ENCODE measurements around the gene GTF2F1. TPM values are rescaled to one million over a fixed set of nuclear protein-coding genes. Genes with fewer than 3 reads are reported as not detected.
"Not testable (repeated sequence)": the region's sequence is repeated elsewhere in the genome, so short reads cannot be mapped to it uniquely, and the experiment has no call there.

The GTF2F1 gene
- total RNA-seq, 4 donors from 2014 or later: 44.7 to 62.8 (median 51.4) TPM

DNA sequence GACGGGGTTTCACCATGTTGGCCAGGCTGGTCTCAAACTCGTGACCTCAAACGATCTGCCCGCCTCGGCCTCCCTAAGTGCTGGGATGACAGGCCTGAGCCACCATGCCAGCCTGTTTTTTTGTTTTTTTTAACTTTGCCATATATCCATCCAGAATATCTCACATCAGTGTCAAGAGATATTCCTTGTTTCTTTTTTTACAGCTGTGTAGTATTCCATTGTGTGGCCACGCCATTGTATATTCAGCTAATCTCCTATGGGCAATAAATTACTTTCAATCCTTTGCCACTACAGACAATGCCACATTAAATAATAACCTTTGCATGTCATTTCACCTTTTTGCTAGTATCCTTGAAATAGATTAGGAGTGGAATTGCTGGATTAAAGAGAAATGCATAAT lies 16.4 kb upstream of the GTF2F1 start:
- no peak overlapping the region for H3K27ac ChIP-seq
- 92 to 94% methylated on average over 4 to 6 of the region's 6 CpGs for WGBS, 2 donors (ENCODE audit: low coverage in 1 of 2)
- no peak for ATAC-seq
- no peak overlapping the region for H3K4me3 ChIP-seq
- peaks cover 0 to 11% of the 10 kb centered on the region in 2 donors for H3K36me3 ChIP-seq
- no peaks in the 10 kb centered on the region for H3K27me3 ChIP-seq
- TF ChIP-seq, protein P1, sequence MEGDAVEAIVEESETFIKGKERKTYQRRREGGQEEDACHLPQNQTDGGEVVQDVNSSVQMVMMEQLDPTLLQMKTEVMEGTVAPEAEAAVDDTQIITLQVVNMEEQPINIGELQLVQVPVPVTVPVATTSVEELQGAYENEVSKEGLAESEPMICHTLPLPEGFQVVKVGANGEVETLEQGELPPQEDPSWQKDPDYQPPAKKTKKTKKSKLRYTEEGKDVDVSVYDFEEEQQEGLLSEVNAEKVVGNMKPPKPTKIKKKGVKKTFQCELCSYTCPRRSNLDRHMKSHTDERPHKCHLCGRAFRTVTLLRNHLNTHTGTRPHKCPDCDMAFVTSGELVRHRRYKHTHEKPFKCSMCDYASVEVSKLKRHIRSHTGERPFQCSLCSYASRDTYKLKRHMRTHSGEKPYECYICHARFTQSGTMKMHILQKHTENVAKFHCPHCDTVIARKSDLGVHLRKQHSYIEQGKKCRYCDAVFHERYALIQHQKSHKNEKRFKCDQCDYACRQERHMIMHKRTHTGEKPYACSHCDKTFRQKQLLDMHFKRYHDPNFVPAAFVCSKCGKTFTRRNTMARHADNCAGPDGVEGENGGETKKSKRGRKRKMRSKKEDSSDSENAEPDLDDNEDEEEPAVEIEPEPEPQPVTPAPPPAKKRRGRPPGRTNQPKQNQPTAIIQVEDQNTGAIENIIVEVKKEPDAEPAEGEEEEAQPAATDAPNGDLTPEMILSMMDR (IDR thresholded peaks at IDR 0.05): no peak
- TF ChIP-seq POLR2AphosphoS5 (IDR thresholded peaks at IDR 0.05) (no peak), EP300 (IDR thresholded peaks at IDR 0.05) (no peak), POLR2A (IDR thresholded peaks at IDR 0.05) (no peak)
- H3K4me1 ChIP-seq: peaks cover 0 to 25% (median 0%) of the 10 kb centered on the region in 3 donors
- H3K9me3 ChIP-seq: no peaks in the 10 kb centered on the region

DNA sequence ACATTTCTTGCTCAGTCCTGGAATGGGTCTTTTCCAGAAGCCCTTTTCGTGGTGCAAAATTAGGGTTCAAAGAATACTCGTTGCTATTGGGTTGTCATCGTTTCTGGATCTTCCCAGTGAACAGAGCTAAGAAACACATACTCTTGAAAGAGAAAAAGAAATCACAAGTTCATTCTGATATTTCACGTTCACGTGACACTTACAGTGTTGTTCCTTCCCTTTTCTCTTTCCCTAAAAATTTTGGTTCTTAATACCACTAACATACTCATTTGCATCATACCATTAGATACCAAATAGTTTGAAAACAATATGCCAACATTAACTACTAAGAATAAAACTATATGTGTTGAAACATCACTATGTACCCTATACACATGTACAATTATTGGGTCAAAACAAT lies 13.4 kb upstream of the GTF2F1 start:
- no peaks in the 10 kb centered on the region for H3K9me3 ChIP-seq
- no peak overlapping the region for H3K27ac ChIP-seq
- no peak overlapping the region for H3K4me3 ChIP-seq
- TF ChIP-seq EP300 (IDR thresholded peaks at IDR 0.05): no peak
- no peak for TF ChIP-seq POLR2A (IDR thresholded peaks at IDR 0.05)
- no peak for TF ChIP-seq POLR2AphosphoS5 (IDR thresholded peaks at IDR 0.05)
- TF ChIP-seq, protein P1 (IDR thresholded peaks at IDR 0.05): no peak
- no peaks in the 10 kb centered on the region for H3K27me3 ChIP-seq
- 73 to 79% methylated on average over 5 of the region's 5 CpGs for WGBS, 2 donors (ENCODE audit: low coverage in 1 of 2)
- no peaks in the 10 kb centered on the region for H3K36me3 ChIP-seq
- peaks cover 0 to 8% (median 0%) of the 10 kb centered on the region in 3 donors for H3K4me1 ChIP-seq
- ATAC-seq: no peak

DNA sequence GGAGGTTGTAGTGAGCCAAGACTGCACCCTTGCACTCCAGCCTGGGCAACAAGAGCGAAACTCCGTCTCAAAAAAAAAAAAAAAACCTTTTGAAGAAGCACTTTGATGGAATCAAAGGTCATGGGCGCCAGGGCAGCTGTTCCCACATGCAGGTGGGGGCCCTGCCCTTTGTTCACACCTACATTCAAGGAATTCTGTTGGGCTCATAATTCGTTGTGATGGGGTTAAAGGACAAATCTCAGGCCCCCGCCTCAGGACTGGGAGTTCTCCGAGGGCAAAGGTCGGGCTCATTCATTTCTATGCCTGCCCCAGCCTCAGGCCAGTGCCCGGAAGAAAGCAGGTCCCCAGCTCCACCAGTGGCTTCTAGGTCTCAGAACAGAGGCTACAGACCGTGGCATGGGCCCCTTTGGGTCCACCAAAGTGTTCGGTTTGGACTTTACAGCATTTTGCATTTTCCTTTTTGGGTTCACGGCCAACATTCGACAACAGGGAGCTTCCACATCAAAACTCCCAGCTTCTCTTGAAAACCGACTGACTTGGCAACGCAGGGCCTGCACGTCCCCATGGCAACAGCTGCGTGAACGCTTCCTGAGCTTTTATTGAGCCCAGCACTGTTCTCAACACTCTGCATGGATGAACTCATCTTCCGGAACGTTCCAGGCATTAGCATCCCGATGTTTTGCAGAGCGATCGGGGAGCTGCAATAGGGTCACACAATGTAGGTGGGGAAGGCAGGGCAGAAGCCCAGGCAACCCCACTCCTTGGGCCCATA lies 10.1 kb upstream of the GTF2F1 start:
- no peaks in the 10 kb centered on the region for H3K9me3 ChIP-seq
- H3K27ac ChIP-seq: no peak overlapping the region
- H3K27me3 ChIP-seq: no peaks in the 10 kb centered on the region
- TF ChIP-seq, protein P1 (IDR thresholded peaks at IDR 0.05): no peak
- TF ChIP-seq POLR2AphosphoS5 (IDR thresholded peaks at IDR 0.05) (no peak), EP300 (IDR thresholded peaks at IDR 0.05) (no peak), POLR2A (IDR thresholded peaks at IDR 0.05) (no peak)
- no peaks in the 10 kb centered on the region for H3K36me3 ChIP-seq
- H3K4me1 ChIP-seq: peaks cover 0 to 8% (median 0%) of the 10 kb centered on the region in 3 donors
- H3K4me3 ChIP-seq: no peak overlapping the region
- ATAC-seq: no peak
- 48 to 50% methylated on average over 5 to 17 of the region's 22 CpGs for WGBS, 2 donors (ENCODE audit: low coverage in 1 of 2)

DNA sequence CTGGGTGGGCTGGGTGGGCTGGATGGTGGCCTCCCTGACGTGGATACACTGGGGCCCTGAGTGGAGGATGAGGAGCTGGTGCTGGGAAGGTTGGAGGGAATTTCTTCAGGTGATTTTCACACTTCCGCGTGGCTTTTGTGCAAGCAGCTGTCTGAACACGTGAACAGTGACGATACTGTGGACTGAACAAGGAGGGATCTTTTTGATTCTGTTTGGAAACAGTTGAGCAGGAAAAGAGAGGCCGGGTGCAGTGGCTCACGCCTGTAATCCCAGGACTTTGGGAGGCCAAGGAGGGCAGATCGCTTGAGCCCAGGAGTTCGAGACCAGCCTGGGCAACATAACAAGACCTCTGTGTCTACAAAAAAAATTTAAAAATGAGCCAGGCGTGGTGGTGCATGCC lies 9.1 kb upstream of the GTF2F1 start:
- no peak overlapping the region for H3K27ac ChIP-seq
- H3K4me3 ChIP-seq: no peak overlapping the region
- H3K36me3 ChIP-seq: no peaks in the 10 kb centered on the region
- 81 to 86% methylated on average over 6 to 8 of the region's 10 CpGs for WGBS, 2 donors (ENCODE audit: low coverage in 1 of 2)
- no peaks in the 10 kb centered on the region for H3K27me3 ChIP-seq
- TF ChIP-seq, protein P1 (IDR thresholded peaks at IDR 0.05): no peak
- TF ChIP-seq POLR2AphosphoS5 (IDR thresholded peaks at IDR 0.05) (no peak), EP300 (IDR thresholded peaks at IDR 0.05) (no peak), POLR2A (IDR thresholded peaks at IDR 0.05) (no peak)
- H3K4me1 ChIP-seq: peaks cover 0 to 8% (median 0%) of the 10 kb centered on the region in 3 donors
- no peaks in the 10 kb centered on the region for H3K9me3 ChIP-seq
- no peak for ATAC-seq

DNA sequence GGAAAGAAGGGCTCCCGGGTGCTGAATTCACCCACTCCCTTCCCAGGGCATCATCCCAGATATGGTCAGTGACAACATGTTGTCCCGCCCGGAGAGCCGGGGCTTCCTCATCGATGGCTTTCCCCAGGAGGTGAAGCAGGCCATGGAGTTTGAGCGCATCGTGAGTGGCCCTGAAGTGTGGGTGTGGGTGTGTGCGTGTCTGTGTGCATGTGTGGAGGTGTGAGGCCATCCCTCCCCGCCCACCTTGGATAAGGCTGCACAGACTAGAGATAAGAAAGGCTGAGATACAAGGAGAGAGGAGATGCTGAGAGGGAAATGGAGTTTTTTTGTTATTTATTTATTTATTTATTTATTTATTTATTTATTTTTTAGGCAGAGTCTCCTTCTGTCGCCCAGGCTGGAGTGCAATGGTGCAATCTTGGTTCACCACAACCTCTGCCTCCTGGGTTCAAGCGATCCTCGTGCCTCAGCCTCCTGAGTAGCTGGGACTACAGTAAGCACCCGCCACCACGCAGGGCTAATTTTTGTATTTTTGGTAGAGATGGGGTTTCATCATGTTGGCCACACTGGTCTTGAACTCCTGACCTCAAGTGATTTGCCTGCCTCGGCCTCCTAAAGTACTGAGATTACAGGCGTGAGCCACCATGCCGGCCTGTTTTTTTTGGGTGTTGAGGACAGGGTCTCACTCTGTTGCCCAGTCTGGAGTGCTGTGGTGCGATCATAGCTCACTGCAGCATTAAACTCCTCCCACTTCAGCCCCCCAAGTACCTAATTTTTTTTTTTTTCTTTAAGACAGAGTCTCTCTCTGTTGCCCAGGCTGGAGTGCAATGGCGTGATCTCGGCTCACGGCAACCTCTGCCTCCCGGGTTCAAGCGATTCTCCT lies 7.3 kb upstream of the GTF2F1 start:
- WGBS, 2 donors (ENCODE audit: low coverage in 1 of 2): 90% methylated on average over 4 to 7 of the region's 23 CpGs

More for the DNA sequence above, 7.3 kb upstream of the GTF2F1 start:
- not testable (repeated sequence) for ATAC-seq, H3K27me3 ChIP-seq, H3K4me1 ChIP-seq, H3K36me3 ChIP-seq, H3K9me3 ChIP-seq, H3K4me3 ChIP-seq, H3K27ac ChIP-seq

Data from gastroesophageal sphincter (tissue), 4 donors.